ENCODE data around the gene MITF.

DNA sequence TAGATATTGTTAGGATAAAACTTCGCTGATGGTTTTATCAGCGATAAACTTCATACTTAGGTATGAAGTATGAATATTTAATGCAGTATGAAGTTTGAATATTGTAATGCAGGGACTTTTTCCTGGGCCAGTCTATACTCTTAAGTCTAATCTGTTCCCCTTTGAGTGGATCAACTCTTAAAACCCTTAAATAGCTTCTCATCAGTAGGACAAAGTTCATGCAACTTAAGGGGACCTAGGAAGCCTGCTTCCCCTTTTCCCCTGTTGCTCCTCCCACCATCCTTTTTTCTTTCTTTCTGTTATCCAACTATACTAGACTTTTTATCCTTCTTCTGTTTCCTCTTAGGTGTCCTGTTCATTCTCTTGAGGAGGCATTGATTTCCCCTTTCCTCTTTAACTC is 78.7 kb downstream of the MITF start:
- TF ChIP-seq, protein P1, sequence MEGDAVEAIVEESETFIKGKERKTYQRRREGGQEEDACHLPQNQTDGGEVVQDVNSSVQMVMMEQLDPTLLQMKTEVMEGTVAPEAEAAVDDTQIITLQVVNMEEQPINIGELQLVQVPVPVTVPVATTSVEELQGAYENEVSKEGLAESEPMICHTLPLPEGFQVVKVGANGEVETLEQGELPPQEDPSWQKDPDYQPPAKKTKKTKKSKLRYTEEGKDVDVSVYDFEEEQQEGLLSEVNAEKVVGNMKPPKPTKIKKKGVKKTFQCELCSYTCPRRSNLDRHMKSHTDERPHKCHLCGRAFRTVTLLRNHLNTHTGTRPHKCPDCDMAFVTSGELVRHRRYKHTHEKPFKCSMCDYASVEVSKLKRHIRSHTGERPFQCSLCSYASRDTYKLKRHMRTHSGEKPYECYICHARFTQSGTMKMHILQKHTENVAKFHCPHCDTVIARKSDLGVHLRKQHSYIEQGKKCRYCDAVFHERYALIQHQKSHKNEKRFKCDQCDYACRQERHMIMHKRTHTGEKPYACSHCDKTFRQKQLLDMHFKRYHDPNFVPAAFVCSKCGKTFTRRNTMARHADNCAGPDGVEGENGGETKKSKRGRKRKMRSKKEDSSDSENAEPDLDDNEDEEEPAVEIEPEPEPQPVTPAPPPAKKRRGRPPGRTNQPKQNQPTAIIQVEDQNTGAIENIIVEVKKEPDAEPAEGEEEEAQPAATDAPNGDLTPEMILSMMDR (IDR thresholded peaks at IDR 0.05): no peak
- TF ChIP-seq GABPA (IDR thresholded peaks at IDR 0.05; ENCODE audit: low read depth) (no peak), FOXJ3 (CRISPR knock-in tag; IDR thresholded peaks at IDR 0.05) (no peak), RFX5 (IDR thresholded peaks at IDR 0.05; ENCODE audit: low read length) (no peak), SIN3A (IDR thresholded peaks at IDR 0.05; ENCODE audit: borderline replicate concordance, low read depth, low read length) (no peak), SMC3 (IDR thresholded peaks at IDR 0.05; ENCODE audit: low read depth, low read length) (no peak), EP300 (IDR thresholded peaks at IDR 0.05; ENCODE audit: borderline replicate concordance in 1 of 2, low read depth in 1 of 2, low read length in 1 of 2) (no peak), RXRA (IDR thresholded peaks at IDR 0.05; ENCODE audit: borderline replicate concordance, low read depth) (no peak)
- TF ChIP-seq, protein P2, sequence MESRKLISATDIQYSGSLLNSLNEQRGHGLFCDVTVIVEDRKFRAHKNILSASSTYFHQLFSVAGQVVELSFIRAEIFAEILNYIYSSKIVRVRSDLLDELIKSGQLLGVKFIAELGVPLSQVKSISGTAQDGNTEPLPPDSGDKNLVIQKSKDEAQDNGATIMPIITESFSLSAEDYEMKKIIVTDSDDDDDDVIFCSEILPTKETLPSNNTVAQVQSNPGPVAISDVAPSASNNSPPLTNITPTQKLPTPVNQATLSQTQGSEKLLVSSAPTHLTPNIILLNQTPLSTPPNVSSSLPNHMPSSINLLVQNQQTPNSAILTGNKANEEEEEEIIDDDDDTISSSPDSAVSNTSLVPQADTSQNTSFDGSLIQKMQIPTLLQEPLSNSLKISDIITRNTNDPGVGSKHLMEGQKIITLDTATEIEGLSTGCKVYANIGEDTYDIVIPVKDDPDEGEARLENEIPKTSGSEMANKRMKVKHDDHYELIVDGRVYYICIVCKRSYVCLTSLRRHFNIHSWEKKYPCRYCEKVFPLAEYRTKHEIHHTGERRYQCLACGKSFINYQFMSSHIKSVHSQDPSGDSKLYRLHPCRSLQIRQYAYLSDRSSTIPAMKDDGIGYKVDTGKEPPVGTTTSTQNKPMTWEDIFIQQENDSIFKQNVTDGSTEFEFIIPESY (IDR thresholded peaks at IDR 0.05; ENCODE audit: borderline replicate concordance, low read depth): no peak
- TF ChIP-seq, protein P3, sequence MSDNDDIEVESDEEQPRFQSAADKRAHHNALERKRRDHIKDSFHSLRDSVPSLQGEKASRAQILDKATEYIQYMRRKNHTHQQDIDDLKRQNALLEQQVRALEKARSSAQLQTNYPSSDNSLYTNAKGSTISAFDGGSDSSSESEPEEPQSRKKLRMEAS (IDR thresholded peaks at IDR 0.05; ENCODE audit: low read depth): no peak
- TF ChIP-seq, protein P4, sequence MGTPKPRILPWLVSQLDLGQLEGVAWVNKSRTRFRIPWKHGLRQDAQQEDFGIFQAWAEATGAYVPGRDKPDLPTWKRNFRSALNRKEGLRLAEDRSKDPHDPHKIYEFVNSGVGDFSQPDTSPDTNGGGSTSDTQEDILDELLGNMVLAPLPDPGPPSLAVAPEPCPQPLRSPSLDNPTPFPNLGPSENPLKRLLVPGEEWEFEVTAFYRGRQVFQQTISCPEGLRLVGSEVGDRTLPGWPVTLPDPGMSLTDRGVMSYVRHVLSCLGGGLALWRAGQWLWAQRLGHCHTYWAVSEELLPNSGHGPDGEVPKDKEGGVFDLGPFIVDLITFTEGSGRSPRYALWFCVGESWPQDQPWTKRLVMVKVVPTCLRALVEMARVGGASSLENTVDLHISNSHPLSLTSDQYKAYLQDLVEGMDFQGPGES (IDR thresholded peaks at IDR 0.05; ENCODE audit: low read depth, low read length): no peak
- TF ChIP-seq, protein P5, sequence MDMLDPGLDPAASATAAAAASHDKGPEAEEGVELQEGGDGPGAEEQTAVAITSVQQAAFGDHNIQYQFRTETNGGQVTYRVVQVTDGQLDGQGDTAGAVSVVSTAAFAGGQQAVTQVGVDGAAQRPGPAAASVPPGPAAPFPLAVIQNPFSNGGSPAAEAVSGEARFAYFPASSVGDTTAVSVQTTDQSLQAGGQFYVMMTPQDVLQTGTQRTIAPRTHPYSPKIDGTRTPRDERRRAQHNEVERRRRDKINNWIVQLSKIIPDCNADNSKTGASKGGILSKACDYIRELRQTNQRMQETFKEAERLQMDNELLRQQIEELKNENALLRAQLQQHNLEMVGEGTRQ (IDR thresholded peaks at IDR 0.05; ENCODE audit: borderline replicate concordance, low read depth, low read length): no peak
